Measurements from ENCODE around the gene SCUBE2.

- no peak for TF ChIP-seq POLR2A (IDR thresholded peaks at IDR 0.05)
- no peak for TF ChIP-seq CTCF (IDR thresholded peaks at IDR 0.05)
- no peak for TF ChIP-seq POLR2AphosphoS5 (IDR thresholded peaks at IDR 0.05)
These were observed 25.6 kb downstream of the SCUBE2 start for GRCh38 chr11:9065607-9066432.
